GM12891 (cell line): ENCODE measurements around the gene CMIP.

Source experiments
- POLR2A ChIP-seq: IDR thresholded peaks from 2 replicates; pipeline ENCODE4 v1.6.1; 2011; ENCODE audit warnings: low read depth, low read length, control low read depth
- POLR2AphosphoS5 ChIP-seq: IDR thresholded peaks from 2 replicates; pipeline ENCODE4 v1.6.1; 2011; ENCODE audit warnings: low read depth, low read length, control low read depth

DNA sequence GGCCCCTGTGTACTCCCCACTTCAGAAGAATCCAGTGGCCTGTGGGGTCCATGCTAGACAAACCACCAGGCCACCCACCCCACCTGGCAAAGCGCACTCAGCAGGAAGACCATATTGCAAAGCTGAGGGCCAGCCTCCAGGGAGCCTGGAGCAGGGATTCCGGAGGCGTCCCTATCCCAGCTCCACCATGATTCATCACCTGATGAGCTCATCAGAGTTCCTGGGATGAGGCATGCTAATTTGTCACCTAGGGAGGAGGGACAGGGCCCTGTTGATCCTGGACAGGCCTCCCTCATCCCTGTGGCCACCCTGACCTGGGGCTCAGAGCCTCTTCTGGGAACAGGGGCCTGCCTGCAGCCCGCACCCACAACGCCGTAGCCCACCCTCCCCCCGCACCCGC is 202.9 kb downstream of the CMIP start:
- TF ChIP-seq POLR2A (no peak), POLR2AphosphoS5 (no peak)
